ENCODE results near the gene NFATC2. TPM values are rescaled to one million over a fixed set of nuclear protein-coding genes. Genes with fewer than 3 reads are reported as not detected.

NFATC2 gene
- total and polyA plus RNA-seq, 2 of the 8 experiments (the other 6 are each of a cell fraction or from before 2014, with no cell fraction given), result 0.27 to 0.91 TPM

- no peak for DNase-seq (ENCODE audit: low read depth in 1 of 2, low spot score in 2 of 2)
- no peaks in the 10 kb centered on the region for H3K36me3 ChIP-seq (ENCODE audit: control insufficient read depth in 2 of 4, insufficient read depth in 4 of 4, low read length in 3 of 4)
- no peak overlapping the region for H3K56ac ChIP-seq (replicated peaks; ENCODE audit: insufficient read length, low read depth, low read length)
- no peaks in the 10 kb centered on the region for H3K23me2 ChIP-seq (ENCODE audit: low read depth, low read length)
- H4K8ac ChIP-seq (ENCODE audit: extremely low read depth, insufficient read depth, low read length), result no peak overlapping the region
- no peaks in the 10 kb centered on the region for H4K20me1 ChIP-seq (replicated peaks in 1 of 2; ENCODE audit: control insufficient read depth in 1 of 2, insufficient read depth in 2 of 2, low read length in 2 of 2)
- no peak overlapping the region for H3K14ac ChIP-seq (ENCODE audit: insufficient read length)
- H4K91ac ChIP-seq (replicated peaks; ENCODE audit: insufficient read length, low read length), result no peak overlapping the region
- H2AK5ac ChIP-seq (ENCODE audit: low read depth, low read length), result no peak overlapping the region
- H3K18ac ChIP-seq (ENCODE audit: extremely low read depth, low read length), result no peak overlapping the region
- CTCF ChIA-PET (ENCODE audit: partially characterized antibody), result interaction anchor here (0.6 to 3.6 kb wide), 16 partner anchors 9 to 384 kb away, joined by 3 to 15 read pairs (median 4); no protein-coding TSS in a partner anchor
- no peak overlapping the region for H3K4me3 ChIP-seq (ENCODE audit: extremely low read depth in 1 of 4, insufficient read depth in 2 of 4, low read depth in 3 of 4, low read length in 4 of 4)
- POLR2A ChIA-PET (ENCODE audit: partially characterized antibody), result no interaction called here
- H2BK15ac ChIP-seq (ENCODE audit: low read length), result no peak overlapping the region
- H3K9me3 ChIP-seq (ENCODE audit: insufficient read depth in 2 of 2, low read depth in 1 of 2, low read length in 1 of 2), result no peaks in the 10 kb centered on the region
- H3K23ac ChIP-seq (ENCODE audit: insufficient read length), result no peak overlapping the region
- 96% methylated on average over 4 of the region's 4 CpGs; no CpG with 5 or more reads in 1 of the 2 experiments for WGBS, 2 experiments (ENCODE audit: extremely low coverage in 1 of 2, insufficient coverage in 1 of 2, insufficient read length in 1 of 2, insufficient replicate concordance in 2 of 2, low coverage in 1 of 2, low lambda C conversion rate in 2 of 2, missing lambda C conversion rate in 1 of 2)
- H3K27me3 ChIP-seq (replicated peaks in 1 of 4; ENCODE audit: control insufficient read depth in 3 of 4, extremely low read depth in 1 of 4, insufficient read depth in 3 of 4, low read length in 3 of 4), result no peaks in the 10 kb centered on the region
- H3K9ac ChIP-seq (replicated peaks in 1 of 4; ENCODE audit: extremely low read depth in 1 of 4, low read depth in 3 of 4, low read length in 3 of 4), result no peak overlapping the region
- no peak overlapping the region for H2AFZ ChIP-seq (ENCODE audit: low read length)
- H2BK20ac ChIP-seq (ENCODE audit: low read length), result no peak overlapping the region
- H3K79me2 ChIP-seq (ENCODE audit: control insufficient read depth in 1 of 2, insufficient read depth in 2 of 2, low read length in 2 of 2), result no peaks in the 10 kb centered on the region
- H3K4ac ChIP-seq (replicated peaks; ENCODE audit: insufficient read length, low read depth, low read length), result no peak overlapping the region
- H4K5ac ChIP-seq (ENCODE audit: insufficient read length, low read depth, low read length), result no peak overlapping the region
- H2BK5ac ChIP-seq (ENCODE audit: low read depth, low read length), result no peak overlapping the region
- no peak for FAIRE-seq
- H3K4me1 ChIP-seq (replicated peaks in 1 of 4; ENCODE audit: control insufficient read depth in 3 of 4, insufficient read depth in 4 of 4, low read length in 3 of 4), result peaks cover 2 to 4% (median 2%) of the 10 kb centered on the region in 4 experiments; a peak in 3 of 7 replicates
- no peak overlapping the region for H2BK120ac ChIP-seq (replicated peaks; ENCODE audit: low read depth, low read length)
- no peak for TF ChIP-seq SIX5 (IDR thresholded peaks at IDR 0.05; ENCODE audit: low read depth, low read length)
- no peak for TF ChIP-seq SIN3A (conservative IDR thresholded peaks at IDR 0.05 in 1 of 2, IDR thresholded peaks at IDR 0.05 in 1 of 2; ENCODE audit: low read depth in 1 of 2, low read length in 2 of 2)
- TF ChIP-seq ATF2 (IDR thresholded peaks at IDR 0.05; ENCODE audit: low read length), result no peak
- TF ChIP-seq RBBP5 (IDR thresholded peaks at IDR 0.05; ENCODE audit: borderline replicate concordance, low read depth, low read length), result no peak
- TF ChIP-seq KDM5A (IDR thresholded peaks at IDR 0.05; ENCODE audit: low read length), result no peak
- TF ChIP-seq BRCA1 (IDR thresholded peaks at IDR 0.05; ENCODE audit: low read depth, low read length), result no peak
- no peak for TF ChIP-seq PHF8 (conservative IDR thresholded peaks at IDR 0.05; ENCODE audit: low read depth, low read length)
- H3K79me1 ChIP-seq (ENCODE audit: low read depth, low read length), result no peaks in the 10 kb centered on the region
- no peak overlapping the region for H3K27ac ChIP-seq (ENCODE audit: low read depth, low read length)
- no peak overlapping the region for H2BK12ac ChIP-seq (ENCODE audit: low read depth, low read length)
- H3K4me2 ChIP-seq (ENCODE audit: insufficient read depth in 1 of 2, low read depth in 2 of 2, low read length in 2 of 2), result no peak overlapping the region
Measured at GRCh38 chr20:51371720-51372119, 170.8 kb downstream of the NFATC2 start.
